Measurements from ENCODE around the gene ST3GAL5. TPM values are rescaled to one million over a fixed set of nuclear protein-coding genes. Genes with fewer than 3 reads are reported as not detected.
"Not testable (repeated sequence)": the region's sequence is repeated elsewhere in the genome, so short reads cannot be mapped to it uniquely, and the experiment has no call there.

Gene ST3GAL5
- total RNA-seq, 1 experiment from 2014 or later: 3.8 TPM

GRCh38 chr2:85900366-85900765 is 11.6 kb upstream of the ST3GAL5 start:
- DNase-seq: no peak
- intact Hi-C loops (cut with micrococcal nuclease; ENCODE audit: unreplicated experiment): no loop called here
- Mint-ChIP-seq H3K27ac (ENCODE audit: unreplicated experiment) (no peak overlapping the region), H3K36me3 (ENCODE audit: insufficient read depth, unreplicated experiment) (no peaks in the 10 kb centered on the region), H3K9me3 (ENCODE audit: low read depth, unreplicated experiment) (no peaks in the 10 kb centered on the region), H3K4me1 (ENCODE audit: low read depth, unreplicated experiment) (no peaks in the 10 kb centered on the region), H3K27me3 (ENCODE audit: unreplicated experiment) (peaks cover 28% of the 10 kb centered on the region), H3K4me3 (ENCODE audit: low read depth, unreplicated experiment) (no peak overlapping the region)
- CTCF ChIA-PET: interaction anchor here (0.5 kb wide), 1 partner anchor 25 kb away, joined by 7 read pairs; no protein-coding TSS in a partner anchor
- BruUV-seq (replicated peaks): no TSS peak
- TF ChIP-seq CTCF (IDR thresholded peaks at IDR 0.05; ENCODE audit: unreplicated experiment): no peak

GRCh38 chr2:85899849-85900248 is 11.1 kb upstream of the ST3GAL5 start:
- H3K4me1 Mint-ChIP-seq (ENCODE audit: low read depth, unreplicated experiment): no peaks in the 10 kb centered on the region
- no peak for TF ChIP-seq CTCF (IDR thresholded peaks at IDR 0.05; ENCODE audit: unreplicated experiment)
- H3K9me3 Mint-ChIP-seq (ENCODE audit: low read depth, unreplicated experiment): no peaks in the 10 kb centered on the region
- no TSS peak for BruUV-seq (replicated peaks)
- intact Hi-C loops (cut with micrococcal nuclease; ENCODE audit: unreplicated experiment): no loop called here
- H3K4me3 Mint-ChIP-seq (ENCODE audit: low read depth, unreplicated experiment): no peak overlapping the region
- H3K36me3 Mint-ChIP-seq (ENCODE audit: insufficient read depth, unreplicated experiment): no peaks in the 10 kb centered on the region
- H3K27me3 Mint-ChIP-seq (ENCODE audit: unreplicated experiment): peaks cover 23% of the 10 kb centered on the region
- CTCF ChIA-PET: no interaction called here
- no peak overlapping the region for H3K27ac Mint-ChIP-seq (ENCODE audit: unreplicated experiment)
- DNase-seq: no peak

GRCh38 chr2:85899284-85899683 is 10.5 kb upstream of the ST3GAL5 start:
- no peak for DNase-seq

GRCh38 chr2:85898881-85899280 is 10.1 kb upstream of the ST3GAL5 start:
- DNase-seq: no peak
- no peak for TF ChIP-seq CTCF (IDR thresholded peaks at IDR 0.05; ENCODE audit: unreplicated experiment)
- intact Hi-C loops (cut with micrococcal nuclease; ENCODE audit: unreplicated experiment): no loop called here
- no peak overlapping the region for H3K4me3 Mint-ChIP-seq (ENCODE audit: low read depth, unreplicated experiment)
- no TSS peak for BruUV-seq (replicated peaks)
- no peaks in the 10 kb centered on the region for H3K9me3 Mint-ChIP-seq (ENCODE audit: low read depth, unreplicated experiment)
- no peaks in the 10 kb centered on the region for H3K4me1 Mint-ChIP-seq (ENCODE audit: low read depth, unreplicated experiment)
- peaks cover 19% of the 10 kb centered on the region for H3K27me3 Mint-ChIP-seq (ENCODE audit: unreplicated experiment)
- no peaks in the 10 kb centered on the region for H3K36me3 Mint-ChIP-seq (ENCODE audit: insufficient read depth, unreplicated experiment)
- CTCF ChIA-PET: no interaction called here
- no peak overlapping the region for H3K27ac Mint-ChIP-seq (ENCODE audit: unreplicated experiment)

More at GRCh38 chr2:85899284-85899683, 10.5 kb upstream of the ST3GAL5 start:
- Mint-ChIP-seq H3K27me3 (ENCODE audit: unreplicated experiment) (peaks cover 18% of the 10 kb centered on the region), H3K36me3 (ENCODE audit: insufficient read depth, unreplicated experiment) (no peaks in the 10 kb centered on the region), H3K27ac (ENCODE audit: unreplicated experiment) (no peak overlapping the region), H3K4me1 (ENCODE audit: low read depth, unreplicated experiment) (no peaks in the 10 kb centered on the region), H3K9me3 (ENCODE audit: low read depth, unreplicated experiment) (no peaks in the 10 kb centered on the region), H3K4me3 (ENCODE audit: low read depth, unreplicated experiment) (no peak overlapping the region)
- CTCF ChIA-PET: no interaction called here
- BruUV-seq (replicated peaks): no TSS peak
- intact Hi-C loops (cut with micrococcal nuclease; ENCODE audit: unreplicated experiment): no loop called here
- TF ChIP-seq CTCF (IDR thresholded peaks at IDR 0.05; ENCODE audit: unreplicated experiment): no peak

- H3K4me1 Mint-ChIP-seq (ENCODE audit: low read depth, unreplicated experiment); H3K36me3 Mint-ChIP-seq (ENCODE audit: insufficient read depth, unreplicated experiment); H3K4me3 Mint-ChIP-seq (ENCODE audit: low read depth, unreplicated experiment); DNase-seq; BruUV-seq (replicated peaks); CTCF ChIA-PET; H3K27ac Mint-ChIP-seq (ENCODE audit: unreplicated experiment); H3K9me3 Mint-ChIP-seq (ENCODE audit: low read depth, unreplicated experiment): not testable (repeated sequence)
- peaks cover 34% of the 10 kb centered on the region for H3K27me3 Mint-ChIP-seq (ENCODE audit: unreplicated experiment)
- intact Hi-C loops (cut with micrococcal nuclease; ENCODE audit: unreplicated experiment): loop anchor here (5.0 kb wide), 1 partner anchor 103 kb away; no protein-coding TSS in a partner anchor
These were observed 5.9 kb upstream of the ST3GAL5 start for GRCh38 chr2:85894554-85895278.
